Measurements from ENCODE around the gene AGTR1.

AGTR1 gene

DNA sequence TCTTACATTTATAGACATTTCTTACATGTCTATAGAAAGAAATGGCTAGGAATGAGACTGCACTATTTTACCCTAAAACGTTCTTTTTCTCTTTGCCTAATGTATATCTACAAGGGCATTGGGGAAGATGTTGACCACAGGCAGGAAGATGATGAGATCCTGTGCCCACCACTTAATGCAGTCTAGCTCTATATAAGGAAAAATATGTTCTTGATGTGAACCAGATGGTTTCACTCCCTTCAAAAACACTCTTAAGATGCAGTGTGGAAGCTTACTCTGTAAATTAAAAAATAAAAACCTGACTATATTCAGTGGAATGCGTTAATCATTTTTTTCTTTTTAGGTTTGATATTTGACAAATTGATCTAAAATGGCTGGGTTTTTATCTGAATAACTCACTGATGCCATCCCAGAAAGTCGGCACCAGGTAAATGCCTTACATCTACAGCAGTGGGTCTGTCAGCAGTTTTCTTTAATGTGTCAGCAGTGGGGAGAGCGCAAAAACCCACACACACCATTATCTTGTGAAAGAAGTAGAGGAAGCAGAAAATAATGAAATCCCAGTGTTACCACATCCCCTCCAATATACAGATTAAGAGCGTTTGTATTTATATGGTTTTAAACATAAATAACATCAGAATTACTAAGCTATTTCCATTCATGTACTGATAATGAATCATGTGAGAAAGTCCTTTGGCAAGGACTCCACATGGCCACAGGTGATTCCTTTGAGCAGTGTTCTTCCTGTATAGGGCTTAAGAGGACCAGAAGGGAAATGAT is 10.1 kb downstream of the AGTR1 start:
- TF ChIP-seq CTCF (IDR thresholded peaks at IDR 0.05; ENCODE audit: insufficient read depth, low read depth, low read length, missing control alignments): no peak
- DNase-seq (ENCODE audit: low read depth): no peak
- H3K4me3 ChIP-seq (ENCODE audit: low read depth, low read length): no peak overlapping the region

GRCh38 chr3:148708409-148708808 is 10.7 kb downstream of the AGTR1 start:
- no peak overlapping the region for H3K4me3 ChIP-seq (ENCODE audit: low read depth, low read length)
- no peak for TF ChIP-seq CTCF (IDR thresholded peaks at IDR 0.05; ENCODE audit: insufficient read depth, low read depth, low read length, missing control alignments)
- DNase-seq (ENCODE audit: low read depth): no peak

DNA sequence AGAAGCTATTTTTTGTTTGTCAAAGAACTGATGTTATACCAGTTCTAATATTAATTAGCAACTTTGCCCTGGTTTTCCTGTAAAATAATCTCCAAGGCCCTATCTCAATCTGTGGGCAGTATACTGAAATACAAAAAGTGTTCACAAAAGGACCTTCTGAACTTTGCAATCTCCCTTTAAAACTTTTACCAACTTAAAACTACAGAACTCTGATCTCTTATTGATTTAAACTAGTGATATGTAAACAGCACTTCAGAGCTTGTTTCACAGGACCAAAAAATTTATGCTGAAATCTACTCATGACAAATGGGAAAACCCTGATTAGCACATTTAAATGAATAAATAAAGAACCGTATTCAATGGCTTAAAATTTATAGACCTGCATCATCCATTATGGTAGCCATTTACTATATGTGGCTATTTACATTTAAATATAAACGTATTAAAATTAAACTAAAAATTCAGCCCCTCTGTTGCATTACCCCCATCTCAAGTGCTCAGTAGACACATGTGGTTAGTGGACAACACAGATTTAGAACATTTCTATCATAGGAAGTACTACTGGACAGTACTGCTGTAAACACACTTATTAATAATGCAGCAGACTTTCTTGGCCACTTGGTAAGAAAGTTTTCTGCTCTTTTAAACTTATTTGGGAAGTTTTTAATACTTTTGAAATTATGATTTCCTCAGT is 12.0 kb downstream of the AGTR1 start:
- no peak for DNase-seq (ENCODE audit: low read depth)
- no peak overlapping the region for H3K4me3 ChIP-seq (ENCODE audit: low read depth, low read length)
- TF ChIP-seq CTCF (IDR thresholded peaks at IDR 0.05; ENCODE audit: insufficient read depth, low read depth, low read length, missing control alignments): no peak

DNA sequence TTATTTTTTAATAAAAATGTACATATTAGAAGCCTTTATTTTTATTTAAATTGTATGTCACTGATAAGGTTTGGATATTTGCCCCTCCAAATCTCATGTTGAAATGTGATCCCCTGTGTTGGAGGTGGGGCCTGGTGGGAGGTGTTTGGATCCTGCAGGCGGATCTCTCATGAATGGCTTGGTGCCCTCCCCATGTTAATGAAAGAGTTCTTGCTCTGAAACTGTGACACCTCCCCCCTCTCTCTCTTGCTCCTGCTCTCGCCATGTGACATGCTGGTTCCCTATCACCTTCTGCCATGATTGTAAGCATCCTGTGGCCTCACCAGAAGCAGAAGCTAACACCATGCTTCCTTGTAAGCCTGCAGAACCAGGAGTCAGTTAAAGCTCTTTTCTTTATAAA is 13.0 kb downstream of the AGTR1 start:
- DNase-seq (ENCODE audit: low read depth): no peak
- no peak overlapping the region for H3K4me3 ChIP-seq (ENCODE audit: low read depth, low read length)
- no peak for TF ChIP-seq CTCF (IDR thresholded peaks at IDR 0.05; ENCODE audit: insufficient read depth, low read depth, low read length, missing control alignments)

GRCh38 chr3:148711981-148712666 is 14.4 kb downstream of the AGTR1 start:
- H3K4me3 ChIP-seq (ENCODE audit: low read depth, low read length): no peak overlapping the region
- DNase-seq (ENCODE audit: low read depth): no peak
- TF ChIP-seq CTCF (IDR thresholded peaks at IDR 0.05; ENCODE audit: insufficient read depth, low read depth, low read length, missing control alignments): no peak

DNA sequence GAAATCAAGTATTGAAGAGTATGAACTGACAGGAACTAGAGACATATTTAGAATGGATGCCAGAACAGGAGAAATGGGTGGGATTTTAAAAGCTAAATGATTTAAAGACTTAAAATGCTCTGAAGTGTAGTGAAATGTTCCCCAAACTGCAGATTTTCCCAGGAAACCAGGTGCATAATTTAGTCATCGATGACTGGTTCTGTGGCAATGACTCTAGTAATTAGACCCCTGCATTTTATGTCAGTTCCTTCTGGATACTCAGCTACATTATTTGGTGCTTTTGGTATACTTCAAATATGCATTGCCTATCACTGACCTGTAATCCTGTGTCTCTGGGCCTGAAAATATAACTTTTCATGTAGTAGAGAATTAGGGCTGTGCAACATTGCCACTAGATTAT is 16.8 kb downstream of the AGTR1 start:
- TF ChIP-seq CTCF (IDR thresholded peaks at IDR 0.05; ENCODE audit: insufficient read depth, low read depth, low read length, missing control alignments): no peak
- H3K4me3 ChIP-seq (ENCODE audit: low read depth, low read length): no peak overlapping the region
- DNase-seq (ENCODE audit: low read depth): no peak
